GM13976 (cell line): Measurements from ENCODE around the gene UFC1.

ENCODE experiments used
- DNase-seq: peaks from one replicate; pipeline ENCODE4 v3.0.0; 2012; ENCODE audit warnings: low spot score
- CTCF ChIP-seq: IDR thresholded peaks from 2 replicates; pipeline ENCODE4 v1.5.1; 2012; ENCODE audit warnings: borderline replicate concordance, mild to moderate bottlenecking; ENCODE audit not compliant: insufficient read depth; ENCODE audit errors: extremely low read depth, missing control alignments, control extremely low read depth
- in situ Hi-C: fragments of 300-500 bp; cut with MboI; formaldehyde crosslinking; loops from one replicate; pipeline ENCODE4 v1.12.0; 2022; ENCODE audit warnings: low sequenced_read_pairs, mixed read lengths, inconsistent platforms; ENCODE audit not compliant: unreplicated experiment

The UFC1 gene

GRCh38 chr1:161171191-161171590 lies 17.4 kb downstream of the UFC1 start:
- no peak for DNase-seq
- in situ Hi-C loops: no loop called here
- no peak for TF ChIP-seq CTCF

GRCh38 chr1:161171696-161172095 lies 17.9 kb downstream of the UFC1 start:
- TF ChIP-seq CTCF: no peak
- DNase-seq: no peak
- in situ Hi-C loops: no loop called here

GRCh38 chr1:161172349-161172748 lies 18.6 kb downstream of the UFC1 start:
- no peak for TF ChIP-seq CTCF
- DNase-seq: no peak
- in situ Hi-C loops: no loop called here

GRCh38 chr1:161172776-161173376 lies 19.1 kb downstream of the UFC1 start:
- no peak for TF ChIP-seq CTCF
- DNase-seq: no peak
- in situ Hi-C loops: no loop called here

GRCh38 chr1:161173711-161174110 lies 19.9 kb downstream of the UFC1 start:
- in situ Hi-C loops: no loop called here
- no peak for TF ChIP-seq CTCF
- no peak for DNase-seq

- DNase-seq: no peak
- in situ Hi-C loops: no loop called here
- no peak for TF ChIP-seq CTCF
These were observed 21.1 kb downstream of the UFC1 start for GRCh38 chr1:161174911-161175310.
